Measurements from ENCODE around the gene MAMLD1. TPM values are rescaled to one million over a fixed set of nuclear protein-coding genes. Genes with fewer than 3 reads are reported as not detected.

The MAMLD1 gene
- total RNA-seq, 4 donors from 2014 or later = 0.23 to 2.1 (median 0.96) TPM

DNA sequence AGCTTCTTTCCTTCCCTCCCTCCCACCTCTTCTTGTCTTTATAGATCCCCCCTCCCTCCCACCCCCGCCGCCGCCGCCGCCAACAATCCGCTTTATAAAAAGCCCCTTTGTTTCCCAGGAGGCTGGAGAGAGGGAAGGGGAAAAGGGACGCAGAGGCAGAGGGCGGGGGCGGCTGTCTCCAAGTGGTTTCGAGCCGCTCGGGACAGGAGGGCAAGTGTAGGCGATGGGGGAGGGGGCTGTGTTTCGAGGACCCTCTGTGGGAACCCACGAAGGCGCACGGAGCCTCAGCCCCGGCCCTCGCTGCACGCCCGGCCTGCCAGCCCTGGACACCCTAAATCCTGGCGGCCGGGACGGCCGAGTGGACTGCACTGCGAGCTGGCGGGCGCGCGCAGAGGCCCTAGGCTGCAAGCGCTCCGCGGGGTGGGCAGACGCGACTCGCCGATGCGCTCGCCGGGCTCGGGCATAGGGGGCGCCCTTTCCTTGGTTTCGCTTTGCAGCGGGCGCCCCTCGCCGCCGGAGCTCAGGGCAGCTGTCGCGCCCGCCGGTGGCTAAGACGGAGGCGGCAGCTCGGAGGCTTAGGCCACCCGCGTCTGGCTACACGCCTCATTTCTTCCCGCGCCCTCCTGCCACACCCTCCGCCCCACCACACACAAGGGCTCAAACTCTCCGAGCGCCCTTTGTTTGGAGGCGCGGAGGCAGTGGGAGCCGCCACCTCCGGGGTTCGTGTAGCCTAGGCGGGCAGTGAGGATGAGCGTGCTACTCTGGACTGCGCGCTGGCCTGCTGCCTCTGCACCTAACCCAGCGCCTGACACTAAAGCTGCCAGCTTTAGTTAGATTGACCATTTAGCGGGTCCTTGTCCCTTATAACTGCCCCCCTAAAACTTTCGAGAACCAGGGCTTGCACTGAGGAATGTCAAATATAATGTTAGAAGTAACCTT, 2.2 kb downstream of the MAMLD1 start:
- Histone ChIP-seq H3K27me3 (peaks cover 0 to 26% (median 0%) of the 10 kb centered on the region in 4 donors), H3K27ac (peak overlapping the region; percentile 66 to 92 (median 80)), H3K36me3 (no peaks in the 10 kb centered on the region), H3K9me3 (no peaks in the 10 kb centered on the region), H3K4me3 (peak overlapping the region; percentile 44 to 71 (median 54)), H3K4me1 (peaks cover 0 to 49% (median 0%) of the 10 kb centered on the region in 3 donors)
- intact Hi-C loops (cut with DNase I) = no loop called here
- 49% methylated on average over 10 of the region's 75 CpGs; no CpG with 5 or more reads in 1 of the 2 donors for WGBS, 2 donors
- no peak for DNase-seq
- TF ChIP-seq POLR2A (IDR thresholded peaks at IDR 0.05) (peak in 1 of 4 donors; percentile 28), CTCF (IDR thresholded peaks at IDR 0.05) (peak in 4 of 6 experiments; percentile 49 to 64 (median 56))

- H3K4me3 ChIP-seq = peak overlapping the region; percentile 44 to 71 (median 54)
- intact Hi-C loops (cut with DNase I) = no loop called here
- H3K36me3 ChIP-seq = no peaks in the 10 kb centered on the region
- TF ChIP-seq CTCF (IDR thresholded peaks at IDR 0.05) (no peak), POLR2A (IDR thresholded peaks at IDR 0.05) (no peak)
- H3K4me1 ChIP-seq = peaks cover 0 to 45% (median 0%) of the 10 kb centered on the region in 3 donors
- DNase-seq = no peak
- WGBS, 2 donors = 0 to 29% methylated on average over 13 to 24 of the region's 24 CpGs
- H3K27me3 ChIP-seq = peaks cover 0 to 23% (median 0%) of the 10 kb centered on the region in 4 donors
- no peaks in the 10 kb centered on the region for H3K9me3 ChIP-seq
- H3K27ac ChIP-seq = peak overlapping the region; percentile 66 to 92 (median 80)
Measured at GRCh38 chrX:150365990-150366911, 3.1 kb downstream of the MAMLD1 start.

DNA sequence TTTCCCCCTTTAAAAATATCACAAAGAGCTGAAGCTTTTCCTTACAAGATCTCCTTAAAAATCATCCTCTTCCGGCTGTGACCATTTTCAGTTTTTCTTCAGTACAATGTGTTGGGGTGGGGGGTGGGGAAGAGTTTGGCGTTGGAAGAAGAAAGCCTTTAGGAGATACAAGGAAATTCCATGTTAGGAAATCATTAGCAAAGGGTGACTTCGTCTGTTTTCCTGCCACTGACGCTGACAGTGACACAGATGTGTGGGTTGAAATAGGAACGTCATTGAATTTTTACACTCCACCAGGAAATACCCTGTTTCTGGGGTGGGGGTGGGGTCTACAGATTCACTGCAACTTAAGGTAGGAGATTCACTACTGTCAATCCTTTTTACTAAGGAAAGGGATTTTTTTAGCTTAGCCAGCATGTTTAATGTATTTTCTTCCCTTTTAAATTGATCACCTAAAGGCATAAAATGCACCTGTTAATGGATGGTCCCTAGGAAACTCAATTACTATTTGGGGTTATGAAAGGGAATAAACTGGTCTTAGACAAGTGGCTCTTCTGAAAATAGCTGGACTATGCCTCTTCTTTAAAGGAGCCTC, 3.9 kb downstream of the MAMLD1 start:
- DNase-seq = no peak
- intact Hi-C loops (cut with DNase I) = no loop called here

More for the DNA sequence above, 3.9 kb downstream of the MAMLD1 start:
- Histone ChIP-seq H3K27me3 (peaks cover 0 to 15% (median 0%) of the 10 kb centered on the region in 4 donors), H3K27ac (peak overlapping the region in 3 of 4 donors; percentile 74 to 92 (median 86)), H3K4me3 (peak overlapping the region in 3 of 4 donors; percentile 51 to 71 (median 58)), H3K9me3 (no peaks in the 10 kb centered on the region), H3K36me3 (no peaks in the 10 kb centered on the region), H3K4me1 (peaks cover 0 to 38% (median 0%) of the 10 kb centered on the region in 3 donors)
- TF ChIP-seq POLR2A (IDR thresholded peaks at IDR 0.05) (no peak), CTCF (IDR thresholded peaks at IDR 0.05) (no peak)
- 23 to 43% methylated on average over 3 to 4 of the region's 5 CpGs for WGBS, 2 donors

Data from esophagus squamous epithelium (tissue), 5 donors.